PC-3 (cell line): ENCODE data around the gene SLC26A11.

Source experiments
- CTCF ChIP-seq: fragments of 300-600 bp; sonication (generic); conservative IDR thresholded peaks from 2 replicates; pipeline ENCODE4 v1.5.1; 2017; ENCODE audit warnings: antibody characterized with exemption, low read depth, mild to moderate bottlenecking, low read length
- EZH2 ChIP-seq: fragments of 300-600 bp; sonication (generic); IDR thresholded peaks from one replicate; pipeline ENCODE4 v1.6.1; 2017; ENCODE audit warnings: antibody characterized with exemption, mild to moderate bottlenecking, low read length; ENCODE audit not compliant: unreplicated experiment
- EZH2phosphoT487 ChIP-seq: fragments of 300-600 bp; sonication (generic); IDR thresholded peaks from 2 replicates; pipeline ENCODE4 v1.6.1; 2018; ENCODE audit warnings: mild to moderate bottlenecking, antibody characterized with exemption, low read length, borderline replicate concordance

- TF ChIP-seq EZH2 (no peak), CTCF (no peak), EZH2phosphoT487 (no peak)
These were observed 6.0 kb upstream of the SLC26A11 start for GRCh38 chr17:80214012-80214877.
